PC-3 (cell line): ENCODE measurements around the gene MKNK1.

ENCODE experiments used
- EZH2 ChIP-seq: fragments of 300-600 bp; sonication (generic); IDR thresholded peaks from one replicate; pipeline ENCODE4 v1.6.1; 2017; ENCODE audit warnings: antibody characterized with exemption, mild to moderate bottlenecking, low read length; ENCODE audit not compliant: unreplicated experiment
- EZH2phosphoT487 ChIP-seq: fragments of 300-600 bp; sonication (generic); IDR thresholded peaks from 2 replicates; pipeline ENCODE4 v1.6.1; 2018; ENCODE audit warnings: mild to moderate bottlenecking, antibody characterized with exemption, low read length, borderline replicate concordance

GRCh38 chr1:46554236-46554596 is 49.9 kb downstream of the MKNK1 start:
- TF ChIP-seq EZH2 (no peak), EZH2phosphoT487 (no peak)
